Natural killer cell (primary cell): ENCODE measurements around the gene AOAH. TPM values are rescaled to one million over a fixed set of nuclear protein-coding genes. Genes with fewer than 3 reads are reported as not detected.

Experiments
- ATAC-seq, 3 donors: fragments of 150-1000 bp in 2 of 3; fragments of 200-7000 bp in 1 of 3; cut with Tn5 transposase; 1 replicate in 1 of 3; 2 replicates in 2 of 3; pipeline ENCODE4 v1.10.0; 2021; ENCODE audit warnings: mild to moderate bottlenecking in 2 of 3, moderate library complexity in 2 of 3
- DNase-seq, 2 donors: peaks; one replicate each; pipeline versions ENCODE4 v3.0.0 to v3.0.0-alpha.2; 2013 to 2021; ENCODE audit warnings: mixed read lengths in 1 of 2
- H3K27ac ChIP-seq: one replicate; pipeline ENCODE4 v1.5.1; 2013; ENCODE audit warnings: mild to moderate bottlenecking, low read length
- H3K27me3 ChIP-seq: one replicate; pipeline ENCODE4 v1.6.1; 2013; ENCODE audit warnings: low read length; ENCODE audit not compliant: control insufficient read depth, insufficient read depth
- H3K36me3 ChIP-seq: one replicate; pipeline ENCODE4 v1.6.1; 2013; ENCODE audit warnings: low read length; ENCODE audit not compliant: control insufficient read depth, insufficient read depth
- H3K4me1 ChIP-seq: one replicate; pipeline ENCODE4 v1.6.1; 2013; ENCODE audit warnings: low read length; ENCODE audit not compliant: control insufficient read depth, insufficient read depth
- H3K4me3 ChIP-seq: one replicate; pipeline ENCODE4 v1.5.1; 2013; ENCODE audit warnings: low read length
- H3K9me3 ChIP-seq: one replicate; pipeline ENCODE4 v1.6.1; 2013; ENCODE audit warnings: low read length; ENCODE audit not compliant: control insufficient read depth, insufficient read depth
- H3K27ac Mint-ChIP-seq, 2 donors: one replicate each; pipeline ENCODE4 v1.8.0; 2022; ENCODE audit warnings: mild to moderate bottlenecking in 2 of 2, mixed read lengths in 2 of 2, moderate library complexity in 1 of 2
- H3K27me3 Mint-ChIP-seq, 2 donors: one replicate each; pipeline ENCODE4 v1.8.0; 2022; ENCODE audit warnings: low read depth in 2 of 2, mixed read lengths in 2 of 2
- H3K36me3 Mint-ChIP-seq: one replicate; pipeline ENCODE4 v1.8.0; 2022; ENCODE audit warnings: mixed read lengths
- H3K4me1 Mint-ChIP-seq, 2 donors: one replicate each; pipeline ENCODE4 v1.8.0; 2022; ENCODE audit warnings: mixed read lengths in 2 of 2
- H3K4me3 Mint-ChIP-seq: one replicate; pipeline ENCODE4 v1.8.0; 2022; ENCODE audit warnings: mild to moderate bottlenecking, moderate library complexity, mixed read lengths
- H3K9me3 Mint-ChIP-seq, 2 donors: one replicate each; pipeline ENCODE4 v1.8.0; 2022; ENCODE audit warnings: mixed read lengths in 2 of 2
- WGBS: methylation state at CpG from one replicate; pipeline ENCODE4 v1.1.7; 2013; ENCODE audit warnings: missing lambda C conversion rate; ENCODE audit not compliant: insufficient coverage; 5-methylcytosine and 5-hydroxymethylcytosine counted together
- intact Hi-C: fragments of 100-400 bp; cut with micrococcal nuclease; formaldehyde crosslinking; loops from one replicate; pipeline ENCODE4 v1.14.2; 2022
- total RNA-seq, 4 donors: library from RNA; stranded (reverse); fragments of 120-200 nt in 1 of 4; gene quantifications; one replicate each; pipeline versions ENCODE4 v1.2.3 to v1.2.4, GENCODE V29; 2013 to 2022
- TF ChIP-seq, protein P1 (sequence below): fragments of 200-600 bp; IDR thresholded peaks from one replicate; pipeline ENCODE4 v1.8.0; 2022; ENCODE audit warnings: antibody characterized with exemption

AOAH gene
- total RNA-seq, 3 donors from 2014 or later (not counting 1 experiment from before 2014, with no cell fraction given): 263 to 403 (median 312) TPM

DNA sequence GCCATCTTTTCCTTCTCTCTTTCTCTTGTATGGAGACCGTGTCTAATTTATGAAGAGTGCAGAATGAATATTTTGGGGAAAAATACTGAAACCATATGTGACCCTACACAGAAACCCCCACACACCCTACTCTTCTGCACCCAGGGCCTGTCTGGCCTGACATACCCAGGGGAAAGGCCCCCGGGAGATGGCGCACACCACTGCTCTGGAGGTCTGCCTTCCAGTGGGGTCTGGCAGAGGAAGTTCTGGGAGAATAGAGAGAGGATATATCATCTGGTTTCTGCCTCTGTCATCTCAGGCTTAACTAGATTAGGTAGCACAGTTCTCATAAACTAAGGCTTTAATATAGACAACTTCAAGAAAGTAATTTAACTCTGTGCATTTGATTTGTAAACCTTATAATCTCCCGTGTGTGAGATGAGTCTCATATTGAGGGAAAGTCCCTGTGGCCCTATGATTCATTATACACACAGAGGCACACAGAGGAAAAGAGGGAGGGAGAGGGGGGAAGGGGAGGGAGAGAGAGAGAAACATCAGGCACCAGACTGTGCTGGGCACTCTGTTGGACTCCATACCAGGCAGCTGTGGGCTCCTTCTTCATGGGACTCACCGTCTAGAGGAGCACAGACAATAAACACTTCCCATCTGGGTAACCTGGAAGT lies 123.3 kb downstream of the AOAH start:
- Mint-ChIP-seq H3K27me3 (no peaks in the 10 kb centered on the region), H3K4me3 (no peak overlapping the region), H3K9me3 (no peaks in the 10 kb centered on the region), H3K27ac (peak overlapping the region; percentile 83 to 91), H3K36me3 (peaks cover 8% of the 10 kb centered on the region), H3K4me1 (peaks cover 53 to 67% of the 10 kb centered on the region in 2 donors)
- no peaks in the 10 kb centered on the region for H3K9me3 ChIP-seq
- H3K4me3 ChIP-seq: no peak overlapping the region
- H3K4me1 ChIP-seq: peaks cover 5% of the 10 kb centered on the region
- intact Hi-C loops: no loop called here
- peak; percentile 39 to 75 (median 66) for ATAC-seq
- H3K27ac ChIP-seq: no peak overlapping the region
- TF ChIP-seq, protein P1, sequence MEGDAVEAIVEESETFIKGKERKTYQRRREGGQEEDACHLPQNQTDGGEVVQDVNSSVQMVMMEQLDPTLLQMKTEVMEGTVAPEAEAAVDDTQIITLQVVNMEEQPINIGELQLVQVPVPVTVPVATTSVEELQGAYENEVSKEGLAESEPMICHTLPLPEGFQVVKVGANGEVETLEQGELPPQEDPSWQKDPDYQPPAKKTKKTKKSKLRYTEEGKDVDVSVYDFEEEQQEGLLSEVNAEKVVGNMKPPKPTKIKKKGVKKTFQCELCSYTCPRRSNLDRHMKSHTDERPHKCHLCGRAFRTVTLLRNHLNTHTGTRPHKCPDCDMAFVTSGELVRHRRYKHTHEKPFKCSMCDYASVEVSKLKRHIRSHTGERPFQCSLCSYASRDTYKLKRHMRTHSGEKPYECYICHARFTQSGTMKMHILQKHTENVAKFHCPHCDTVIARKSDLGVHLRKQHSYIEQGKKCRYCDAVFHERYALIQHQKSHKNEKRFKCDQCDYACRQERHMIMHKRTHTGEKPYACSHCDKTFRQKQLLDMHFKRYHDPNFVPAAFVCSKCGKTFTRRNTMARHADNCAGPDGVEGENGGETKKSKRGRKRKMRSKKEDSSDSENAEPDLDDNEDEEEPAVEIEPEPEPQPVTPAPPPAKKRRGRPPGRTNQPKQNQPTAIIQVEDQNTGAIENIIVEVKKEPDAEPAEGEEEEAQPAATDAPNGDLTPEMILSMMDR: no peak
- H3K27me3 ChIP-seq: no peaks in the 10 kb centered on the region
- DNase-seq: peak in 1 of 2 donors; percentile 44
- WGBS: 83% methylated on average over 3 of the region's 5 CpGs
- H3K36me3 ChIP-seq: peaks cover 80% of the 10 kb centered on the region

GRCh38 chr7:36600314-36600682 lies 124.0 kb downstream of the AOAH start:
- DNase-seq (no peak), ATAC-seq (no peak)
- TF ChIP-seq, protein P1: no peak
- Histone ChIP-seq H3K27ac (no peak overlapping the region), H3K4me3 (no peak overlapping the region), H3K4me1 (peaks cover 5% of the 10 kb centered on the region), H3K36me3 (peaks cover 79% of the 10 kb centered on the region), H3K27me3 (no peaks in the 10 kb centered on the region), H3K9me3 (no peaks in the 10 kb centered on the region)
- Mint-ChIP-seq H3K9me3 (no peaks in the 10 kb centered on the region), H3K36me3 (peaks cover 8% of the 10 kb centered on the region), H3K4me1 (peaks cover 53 to 63% of the 10 kb centered on the region in 2 donors), H3K27me3 (no peaks in the 10 kb centered on the region), H3K27ac (peak overlapping the region; percentile 83 to 91), H3K4me3 (no peak overlapping the region)
- intact Hi-C loops: no loop called here
- WGBS: 98% methylated on average over 6 of the region's 6 CpGs

DNA sequence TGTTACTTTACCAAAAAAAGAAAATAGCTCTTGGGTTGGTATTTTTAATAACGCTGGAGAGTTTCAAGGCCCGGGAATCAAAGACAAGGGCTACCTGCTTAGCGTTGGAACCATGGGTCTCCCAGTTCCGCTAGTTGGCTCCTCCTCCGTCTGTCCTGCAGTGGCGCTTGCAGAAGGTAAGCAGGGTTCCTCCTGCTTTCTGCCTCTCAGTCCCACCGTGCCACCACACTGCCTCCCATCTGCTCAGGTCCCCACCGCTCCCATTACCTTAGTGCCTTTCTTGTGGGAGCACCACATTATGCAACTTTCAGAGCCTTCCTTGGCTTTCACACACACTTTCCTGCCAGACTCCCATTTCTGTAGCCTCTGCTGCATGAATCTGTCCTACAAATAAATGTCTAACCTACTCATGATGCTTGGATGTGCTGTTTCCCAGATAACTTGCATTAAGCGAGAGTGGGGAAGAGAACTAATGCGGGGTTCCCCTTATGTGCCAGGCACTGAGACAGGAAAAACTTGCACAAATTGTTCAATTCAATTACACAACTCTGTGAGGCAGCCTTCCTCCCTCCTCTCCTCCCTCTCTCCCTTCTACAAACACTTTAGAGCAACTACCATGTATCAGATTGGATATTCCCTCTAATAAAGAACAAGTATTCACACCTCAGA lies 124.5 kb downstream of the AOAH start:
- Histone ChIP-seq H3K4me1 (peaks cover 5% of the 10 kb centered on the region), H3K27ac (no peak overlapping the region), H3K9me3 (no peaks in the 10 kb centered on the region), H3K36me3 (peaks cover 77% of the 10 kb centered on the region), H3K4me3 (no peak overlapping the region), H3K27me3 (no peaks in the 10 kb centered on the region)
- intact Hi-C loops: no loop called here
- no peaks in the 10 kb centered on the region for H3K9me3 Mint-ChIP-seq
- no peak for ATAC-seq
- H3K4me1 Mint-ChIP-seq: peaks cover 49 to 58% of the 10 kb centered on the region in 2 donors
- peaks cover 3% of the 10 kb centered on the region for H3K36me3 Mint-ChIP-seq
- no peak for DNase-seq
- no peak overlapping the region for H3K4me3 Mint-ChIP-seq
- TF ChIP-seq, protein P1: no peak
- 98% methylated on average over 10 of the region's 10 CpGs for WGBS
- peak overlapping the region; percentile 83 to 91 for H3K27ac Mint-ChIP-seq
- no peaks in the 10 kb centered on the region for H3K27me3 Mint-ChIP-seq
